Renal pelvis (tissue), 12 donors: ENCODE measurements around the gene LMX1B. TPM values are rescaled to one million over a fixed set of nuclear protein-coding genes. Genes with fewer than 3 reads are reported as not detected.
"Not testable (repeated sequence)": the region's sequence is repeated elsewhere in the genome, so short reads cannot be mapped to it uniquely, and the experiment has no call there.

ENCODE experiments used
- DNase-seq: peaks from one replicate; pipeline ENCODE4 v3.0.0-alpha.2; 2013
- long read RNA-seq, 16 experiments: transcript quantifications; one replicate each; lab custom pipeline, GENCODE V29; 2026
- polyA plus RNA-seq, 3 donors: library from polyadenylated mRNA; unstranded; fragments of 120-200 nt; gene quantifications; one replicate each; pipeline ENCODE4 v1.2.1, GENCODE V29; 2013; ENCODE audit not compliant: insufficient read length in 3 of 3

Gene LMX1B
- polyA plus RNA-seq = 10 to 100 TPM; 19.8 to 22.4 (median 22.3) TPM
- long read RNA-seq, donor 1, partial matches to known transcripts = 0 of 3 reads
- long read RNA-seq, donor 1, other reads (novel, unspliced or antisense) = 0 of 3 reads
- long read RNA-seq, donor 2, partial matches to known transcripts = 7 of 11 reads
- long read RNA-seq, donor 2, other reads (novel, unspliced or antisense) = 0 of 11 reads
- long read RNA-seq, donor 3, full-length matches to known transcripts = 4 of 15 reads
- long read RNA-seq, donor 3, partial matches to known transcripts = 11 of 15 reads
- long read RNA-seq, donor 3, other reads (novel, unspliced or antisense) = 0 of 15 reads
- long read RNA-seq, donor 4, transcript LMX1B-203 (8 exons, 1,195 nt) = major isoform, 6 of 6 reads
- long read RNA-seq, donor 4, partial matches to known transcripts = 0 of 6 reads
- long read RNA-seq, donor 4, other reads (novel, unspliced or antisense) = 0 of 6 reads
- long read RNA-seq, donor 5, partial matches to known transcripts = 0 of 1 reads
- long read RNA-seq, donor 5, other reads (novel, unspliced or antisense) = 0 of 1 reads
- long read RNA-seq, donor 6, partial matches to known transcripts = 17 of 20 reads
- long read RNA-seq, donor 6, other reads (novel, unspliced or antisense) = 0 of 20 reads
- long read RNA-seq, donor 7, transcript LMX1B-203 (8 exons, 1,195 nt) = major isoform, 5 of 5 reads
- long read RNA-seq, donor 7, partial matches to known transcripts = 0 of 5 reads
- long read RNA-seq, donor 7, other reads (novel, unspliced or antisense) = 0 of 5 reads
- long read RNA-seq, donor 8 = 0 reads
- long read RNA-seq, donor 9, partial matches to known transcripts = 0 of 1 reads
- long read RNA-seq, donor 9, other reads (novel, unspliced or antisense) = 0 of 1 reads
- long read RNA-seq, donor 10, full-length matches to known transcripts = 5 of 5 reads
- long read RNA-seq, donor 10, partial matches to known transcripts = 0 of 5 reads
- long read RNA-seq, donor 10, other reads (novel, unspliced or antisense) = 0 of 5 reads
- long read RNA-seq, donor 11, full-length matches to known transcripts = 4 of 4 reads
- long read RNA-seq, donor 11, partial matches to known transcripts = 0 of 4 reads
- long read RNA-seq, donor 11, other reads (novel, unspliced or antisense) = 0 of 4 reads
- long read RNA-seq, donor 12, partial matches to known transcripts = 0 of 3 reads
- long read RNA-seq, donor 12, other reads (novel, unspliced or antisense) = 0 of 3 reads
- long read RNA-seq, donor 13, full-length matches to known transcripts = 2 of 2 reads
- long read RNA-seq, donor 13, partial matches to known transcripts = 0 of 2 reads
- long read RNA-seq, donor 13, other reads (novel, unspliced or antisense) = 0 of 2 reads
- long read RNA-seq, donor 14 = 0 reads
- long read RNA-seq, donor 15, full-length matches to known transcripts = 1 of 19 reads
- long read RNA-seq, donor 15, partial matches to known transcripts = 18 of 19 reads
- long read RNA-seq, donor 15, other reads (novel, unspliced or antisense) = 0 of 19 reads
- long read RNA-seq, donor 16, full-length matches to known transcripts = 3 of 3 reads
- long read RNA-seq, donor 16, partial matches to known transcripts = 0 of 3 reads
- long read RNA-seq, donor 16, other reads (novel, unspliced or antisense) = 0 of 3 reads

GRCh38 chr9:126613651-126614050 lies at the start of gene LMX1B:
TSS of gene LMX1B (plus strand) at chr9:126613928. CDS start at chr9:126614450, 522 bp downstream.
- DNase-seq = no peak

DNA sequence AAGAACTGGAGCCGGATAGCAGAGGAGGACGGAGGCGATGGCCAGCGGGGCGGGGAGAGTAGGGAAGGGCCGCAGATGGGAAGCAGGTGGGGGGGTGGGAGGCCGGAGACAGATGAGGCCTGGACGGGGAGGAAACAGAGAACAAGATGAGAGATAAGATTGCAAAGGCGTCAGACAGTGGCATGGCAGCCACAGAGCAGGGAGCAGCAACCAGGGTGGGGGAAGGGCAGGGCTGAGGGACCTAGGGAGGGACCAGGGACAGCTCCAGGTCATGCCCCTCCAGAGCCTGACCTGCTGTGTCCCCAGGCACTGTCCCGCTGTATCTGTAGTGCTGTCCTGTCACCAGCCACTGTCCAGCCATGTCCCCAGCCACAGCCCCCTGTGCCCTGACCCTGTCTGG lies 49.6 kb upstream of the LMX1B start:
- DNase-seq = no peak

DNA sequence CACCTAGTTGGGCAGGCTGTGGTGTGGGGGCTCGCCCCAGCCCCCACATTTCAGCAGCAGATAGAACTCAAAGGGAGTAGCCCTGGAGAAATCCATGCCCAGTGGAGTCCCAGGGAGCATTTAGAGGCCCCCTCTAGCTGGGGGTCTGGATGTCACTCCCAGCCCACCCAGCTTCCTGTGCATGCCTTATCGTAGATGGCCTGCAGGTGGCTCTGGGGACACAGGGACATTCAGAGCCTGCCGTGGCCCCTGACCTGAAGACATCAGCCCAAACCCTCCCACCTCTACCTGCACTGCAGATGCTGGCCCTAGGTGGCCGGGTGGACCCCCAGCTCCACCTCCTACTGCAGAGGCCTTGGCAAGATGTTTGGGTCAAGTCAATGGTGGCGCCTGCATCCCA lies 49.0 kb upstream of the LMX1B start:
- DNase-seq = no peak

GRCh38 chr9:126565336-126566128 lies 48.2 kb upstream of the LMX1B start:
- DNase-seq = no peak

- DNase-seq = no peak
These were observed 44.7 kb upstream of the LMX1B start for GRCh38 chr9:126569036-126569435.

DNA sequence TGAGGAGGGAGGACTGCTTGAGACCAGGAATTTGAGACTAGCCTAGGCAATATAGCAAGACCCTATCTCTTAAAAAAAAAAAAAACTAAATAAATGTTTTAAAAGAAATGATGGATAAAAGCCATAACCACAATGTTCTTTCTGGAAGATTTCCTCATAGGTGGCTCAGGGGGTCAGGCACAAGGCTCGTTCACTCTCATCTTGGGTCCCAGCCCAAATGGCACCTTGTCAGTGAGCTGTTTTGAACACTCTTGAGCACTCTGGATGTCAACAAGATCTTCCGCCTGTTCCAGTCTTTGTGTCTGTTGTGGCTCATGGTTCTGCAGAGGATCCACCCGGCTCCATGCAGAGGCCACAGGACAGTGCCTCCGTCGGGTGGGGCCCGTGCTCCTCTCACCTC lies 35.7 kb upstream of the LMX1B start:
- DNase-seq = no peak

GRCh38 chr9:126580319-126580718 lies 33.4 kb upstream of the LMX1B start:
- not testable (repeated sequence) for DNase-seq

- DNase-seq = no peak
These were observed 31.8 kb upstream of the LMX1B start for GRCh38 chr9:126581893-126582292.

GRCh38 chr9:126582427-126582826 lies 31.3 kb upstream of the LMX1B start:
- no peak for DNase-seq

DNA sequence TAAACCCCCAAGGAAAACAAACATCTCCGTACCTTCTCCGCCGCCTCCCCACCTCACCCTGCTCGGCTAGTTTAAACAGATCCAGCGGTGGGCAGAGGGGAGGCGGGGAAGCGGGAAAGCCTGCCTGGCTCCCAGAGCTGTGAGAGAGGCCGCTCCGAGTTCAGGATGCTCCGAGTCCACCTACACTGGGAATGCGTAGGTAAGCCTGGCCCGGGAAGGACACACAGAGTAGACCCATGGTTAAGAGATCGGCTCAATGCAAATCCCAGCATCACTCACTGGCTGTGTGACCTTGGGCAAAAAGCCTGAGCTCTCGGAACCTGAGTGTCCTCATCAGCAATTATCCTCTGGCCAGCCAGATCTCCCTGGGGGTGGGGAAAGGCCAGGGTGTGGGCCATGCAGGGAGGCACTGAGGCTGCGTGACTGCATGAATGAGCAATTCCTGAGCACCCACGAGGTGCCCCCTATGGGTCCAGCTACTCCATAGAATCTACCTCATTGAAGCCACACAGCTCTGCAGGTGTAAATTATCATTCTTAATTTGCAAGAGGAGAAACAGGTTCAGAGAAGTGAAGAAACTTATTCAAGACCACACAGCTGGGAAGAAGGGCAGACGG lies 30.5 kb upstream of the LMX1B start:
- no peak for DNase-seq

DNA sequence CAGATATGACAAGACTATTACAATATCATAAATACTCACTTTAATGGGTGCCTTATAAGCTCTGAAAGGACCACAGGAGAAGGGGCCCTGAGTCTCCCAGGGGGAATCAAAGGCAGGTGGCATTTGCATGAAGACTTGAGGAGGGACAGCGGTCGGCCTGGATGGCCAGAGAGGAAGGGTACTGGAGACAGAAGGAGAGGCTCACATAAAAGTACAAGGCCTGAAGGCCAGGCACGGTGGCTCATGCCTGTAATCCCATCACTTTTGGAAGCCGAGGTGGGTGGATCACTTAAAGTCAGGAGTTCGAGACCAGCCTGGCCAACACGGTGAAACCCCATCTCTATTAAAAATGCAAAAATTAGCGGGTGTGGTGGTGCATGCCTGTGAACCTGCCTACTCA lies 29.1 kb upstream of the LMX1B start:
- no peak for DNase-seq

GRCh38 chr9:126586236-126586635 lies 27.5 kb upstream of the LMX1B start:
- DNase-seq = no peak

GRCh38 chr9:126587187-126588185 lies 26.2 kb upstream of the LMX1B start:
- DNase-seq = peak; percentile 55

- DNase-seq = no peak
These were observed 25.1 kb upstream of the LMX1B start for GRCh38 chr9:126588491-126589168.

DNA sequence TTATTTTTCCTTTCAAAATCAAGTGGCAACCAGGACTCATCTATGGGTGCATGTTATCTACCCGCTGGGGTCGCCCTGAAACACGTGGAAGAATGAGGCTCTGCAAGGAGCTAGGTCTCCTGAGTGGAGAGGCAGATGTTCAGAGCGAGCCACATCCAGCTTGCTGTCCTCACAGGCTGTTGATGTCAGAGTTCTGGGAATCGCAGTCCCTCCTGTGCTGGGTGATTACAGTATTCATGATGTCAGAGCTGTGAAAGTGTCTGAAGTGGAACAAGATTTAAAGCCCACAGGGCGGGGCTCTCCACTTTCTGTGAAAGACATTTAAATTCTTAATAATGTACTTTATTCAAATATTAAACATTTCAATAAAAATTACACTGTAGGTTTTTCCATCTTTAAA lies 24.4 kb upstream of the LMX1B start:
- no peak for DNase-seq

- no peak for DNase-seq
These were observed 22.6 kb upstream of the LMX1B start for GRCh38 chr9:126591083-126591482.

DNA sequence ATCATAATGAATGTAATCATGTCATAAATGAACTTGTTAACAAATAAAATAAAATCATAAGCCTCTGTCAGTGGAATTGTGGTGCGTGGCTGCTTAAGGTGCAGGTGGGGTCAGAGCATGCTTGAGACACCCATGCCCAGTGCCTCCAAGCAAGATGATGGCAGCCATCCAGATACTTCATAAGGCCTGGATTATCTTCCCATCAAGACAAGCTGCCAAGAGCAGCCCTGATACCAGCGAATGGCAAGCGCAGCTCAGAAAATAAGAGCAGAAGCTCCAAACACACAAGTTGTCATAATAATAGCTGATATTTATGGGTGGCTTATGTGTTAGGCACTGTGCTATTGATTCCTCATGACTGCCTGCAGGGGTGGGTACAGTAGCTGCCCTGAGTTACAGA lies 21.8 kb upstream of the LMX1B start:
- no peak for DNase-seq

GRCh38 chr9:126592461-126592860 lies 21.3 kb upstream of the LMX1B start:
- DNase-seq = no peak
